Measurements from ENCODE around the gene ZAR1L. TPM values are rescaled to one million over a fixed set of nuclear protein-coding genes. Genes with fewer than 3 reads are reported as not detected.

Gene ZAR1L
- polyA plus RNA-seq, 1 donor from 2014 or later: not detected

DNA sequence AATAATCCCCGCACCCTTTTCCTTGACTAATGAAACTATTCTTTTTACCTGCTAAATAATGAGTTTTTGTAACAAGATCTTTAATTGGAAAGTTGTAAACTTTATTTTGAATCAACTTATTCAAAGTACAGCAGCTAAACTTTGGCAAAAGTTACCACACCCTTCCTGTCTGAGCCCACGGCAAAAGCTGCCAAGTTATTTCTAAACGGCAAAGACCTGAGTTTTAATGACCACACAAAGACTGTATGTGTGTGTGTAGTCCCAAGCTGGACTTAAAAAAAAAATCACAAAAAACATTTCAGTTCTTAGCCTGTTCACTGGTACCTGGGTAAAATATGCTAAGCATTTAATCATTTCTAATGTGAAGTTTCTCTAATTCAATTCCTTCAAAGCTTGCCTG, 60.7 kb downstream of the ZAR1L start:
- Histone ChIP-seq H3K9me3 (ENCODE audit: low read length) (no peaks in the 10 kb centered on the region), H4K20me1 (ENCODE audit: insufficient read depth) (no peaks in the 10 kb centered on the region), H3K4me3 (ENCODE audit: low read length) (no peak overlapping the region), H3K79me2 (replicated peaks; ENCODE audit: insufficient read depth, low read length) (no peaks in the 10 kb centered on the region), H3K4me2 (ENCODE audit: low read length) (no peak overlapping the region), H3K9me2 (ENCODE audit: insufficient read depth, low read length) (no peaks in the 10 kb centered on the region), H3K36me3 (ENCODE audit: insufficient read depth, low read length) (peaks cover 28% of the 10 kb centered on the region), H3K27ac (ENCODE audit: low read length) (no peak overlapping the region), H2AFZ (ENCODE audit: low read depth, low read length) (no peak overlapping the region), H3K9ac (ENCODE audit: low read length) (no peak overlapping the region), H3K27me3 (ENCODE audit: insufficient read depth, low read depth, low read length) (no peaks in the 10 kb centered on the region), H3F3A (ENCODE audit: insufficient read depth, low read length, poor library complexity, severe bottlenecking) (no peaks in the 10 kb centered on the region)
- no peak for TF ChIP-seq RAD21 (conservative IDR thresholded peaks at IDR 0.05)
- TF ChIP-seq, protein P1, sequence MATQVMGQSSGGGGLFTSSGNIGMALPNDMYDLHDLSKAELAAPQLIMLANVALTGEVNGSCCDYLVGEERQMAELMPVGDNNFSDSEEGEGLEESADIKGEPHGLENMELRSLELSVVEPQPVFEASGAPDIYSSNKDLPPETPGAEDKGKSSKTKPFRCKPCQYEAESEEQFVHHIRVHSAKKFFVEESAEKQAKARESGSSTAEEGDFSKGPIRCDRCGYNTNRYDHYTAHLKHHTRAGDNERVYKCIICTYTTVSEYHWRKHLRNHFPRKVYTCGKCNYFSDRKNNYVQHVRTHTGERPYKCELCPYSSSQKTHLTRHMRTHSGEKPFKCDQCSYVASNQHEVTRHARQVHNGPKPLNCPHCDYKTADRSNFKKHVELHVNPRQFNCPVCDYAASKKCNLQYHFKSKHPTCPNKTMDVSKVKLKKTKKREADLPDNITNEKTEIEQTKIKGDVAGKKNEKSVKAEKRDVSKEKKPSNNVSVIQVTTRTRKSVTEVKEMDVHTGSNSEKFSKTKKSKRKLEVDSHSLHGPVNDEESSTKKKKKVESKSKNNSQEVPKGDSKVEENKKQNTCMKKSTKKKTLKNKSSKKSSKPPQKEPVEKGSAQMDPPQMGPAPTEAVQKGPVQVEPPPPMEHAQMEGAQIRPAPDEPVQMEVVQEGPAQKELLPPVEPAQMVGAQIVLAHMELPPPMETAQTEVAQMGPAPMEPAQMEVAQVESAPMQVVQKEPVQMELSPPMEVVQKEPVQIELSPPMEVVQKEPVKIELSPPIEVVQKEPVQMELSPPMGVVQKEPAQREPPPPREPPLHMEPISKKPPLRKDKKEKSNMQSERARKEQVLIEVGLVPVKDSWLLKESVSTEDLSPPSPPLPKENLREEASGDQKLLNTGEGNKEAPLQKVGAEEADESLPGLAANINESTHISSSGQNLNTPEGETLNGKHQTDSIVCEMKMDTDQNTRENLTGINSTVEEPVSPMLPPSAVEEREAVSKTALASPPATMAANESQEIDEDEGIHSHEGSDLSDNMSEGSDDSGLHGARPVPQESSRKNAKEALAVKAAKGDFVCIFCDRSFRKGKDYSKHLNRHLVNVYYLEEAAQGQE (IDR thresholded peaks at IDR 0.05; ENCODE audit: borderline replicate concordance): no peak
- TF ChIP-seq POLR2AphosphoS5 (IDR thresholded peaks at IDR 0.05): no peak
- TF ChIP-seq TAF1 (IDR thresholded peaks at IDR 0.05; ENCODE audit: low read depth): no peak
- TF ChIP-seq MXI1 (conservative IDR thresholded peaks at IDR 0.05; ENCODE audit: poor library complexity, severe bottlenecking): no peak
- TF ChIP-seq EZH2 (IDR thresholded peaks at IDR 0.05; ENCODE audit: borderline replicate concordance, insufficient read depth, low read length, poor library complexity, severe bottlenecking): no peak
- TF ChIP-seq, protein P2, sequence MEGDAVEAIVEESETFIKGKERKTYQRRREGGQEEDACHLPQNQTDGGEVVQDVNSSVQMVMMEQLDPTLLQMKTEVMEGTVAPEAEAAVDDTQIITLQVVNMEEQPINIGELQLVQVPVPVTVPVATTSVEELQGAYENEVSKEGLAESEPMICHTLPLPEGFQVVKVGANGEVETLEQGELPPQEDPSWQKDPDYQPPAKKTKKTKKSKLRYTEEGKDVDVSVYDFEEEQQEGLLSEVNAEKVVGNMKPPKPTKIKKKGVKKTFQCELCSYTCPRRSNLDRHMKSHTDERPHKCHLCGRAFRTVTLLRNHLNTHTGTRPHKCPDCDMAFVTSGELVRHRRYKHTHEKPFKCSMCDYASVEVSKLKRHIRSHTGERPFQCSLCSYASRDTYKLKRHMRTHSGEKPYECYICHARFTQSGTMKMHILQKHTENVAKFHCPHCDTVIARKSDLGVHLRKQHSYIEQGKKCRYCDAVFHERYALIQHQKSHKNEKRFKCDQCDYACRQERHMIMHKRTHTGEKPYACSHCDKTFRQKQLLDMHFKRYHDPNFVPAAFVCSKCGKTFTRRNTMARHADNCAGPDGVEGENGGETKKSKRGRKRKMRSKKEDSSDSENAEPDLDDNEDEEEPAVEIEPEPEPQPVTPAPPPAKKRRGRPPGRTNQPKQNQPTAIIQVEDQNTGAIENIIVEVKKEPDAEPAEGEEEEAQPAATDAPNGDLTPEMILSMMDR (IDR thresholded peaks at IDR 0.05; ENCODE audit: poor library complexity, severe bottlenecking): no peak
- TF ChIP-seq SMC3 (conservative IDR thresholded peaks at IDR 0.05; ENCODE audit: poor library complexity): no peak
- no peak for TF ChIP-seq EP300 (conservative IDR thresholded peaks at IDR 0.05; ENCODE audit: poor library complexity, severe bottlenecking)

DNA sequence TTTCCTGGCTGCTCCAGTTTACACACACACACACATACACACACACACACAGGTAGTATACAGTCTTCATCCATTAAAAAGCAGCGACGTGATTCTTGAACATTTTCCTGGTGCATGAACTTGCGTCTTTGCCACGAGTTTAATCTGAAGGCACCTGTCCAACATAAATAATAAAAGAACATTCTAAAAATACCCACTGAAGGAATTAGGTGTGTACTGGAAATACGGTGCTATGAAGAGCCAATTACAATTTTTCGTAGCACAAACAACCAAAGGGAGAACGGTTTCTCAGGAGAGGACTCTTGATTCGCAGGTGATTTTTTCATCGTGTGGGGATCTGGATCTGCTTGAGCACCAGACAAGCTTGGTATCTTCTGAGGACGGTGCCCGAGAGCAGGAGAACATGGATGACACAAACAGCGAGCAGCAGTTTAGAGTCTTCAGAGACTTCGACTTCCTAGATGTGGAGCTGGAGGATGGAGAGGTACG, 61.2 kb downstream of the ZAR1L start:
- H3K79me2 ChIP-seq (replicated peaks; ENCODE audit: insufficient read depth, low read length): no peaks in the 10 kb centered on the region
- no peak overlapping the region for H3K4me2 ChIP-seq (ENCODE audit: low read length)
- TF ChIP-seq, protein P2 (IDR thresholded peaks at IDR 0.05; ENCODE audit: poor library complexity, severe bottlenecking): no peak
- no peak for TF ChIP-seq TAF1 (IDR thresholded peaks at IDR 0.05; ENCODE audit: low read depth)
- no peak for TF ChIP-seq MXI1 (conservative IDR thresholded peaks at IDR 0.05; ENCODE audit: poor library complexity, severe bottlenecking)
- TF ChIP-seq, protein P1 (IDR thresholded peaks at IDR 0.05; ENCODE audit: borderline replicate concordance): no peak
- TF ChIP-seq EP300 (conservative IDR thresholded peaks at IDR 0.05; ENCODE audit: poor library complexity, severe bottlenecking): no peak
- TF ChIP-seq RAD21 (conservative IDR thresholded peaks at IDR 0.05): no peak
- no peak for TF ChIP-seq EZH2 (IDR thresholded peaks at IDR 0.05; ENCODE audit: borderline replicate concordance, insufficient read depth, low read length, poor library complexity, severe bottlenecking)
- no peak overlapping the region for H3K27ac ChIP-seq (ENCODE audit: low read length)
- H3K27me3 ChIP-seq (ENCODE audit: insufficient read depth, low read depth, low read length): no peaks in the 10 kb centered on the region
- H3K9me2 ChIP-seq (ENCODE audit: insufficient read depth, low read length): no peaks in the 10 kb centered on the region
- no peaks in the 10 kb centered on the region for H4K20me1 ChIP-seq (ENCODE audit: insufficient read depth)
- no peaks in the 10 kb centered on the region for H3F3A ChIP-seq (ENCODE audit: insufficient read depth, low read length, poor library complexity, severe bottlenecking)
- no peak overlapping the region for H2AFZ ChIP-seq (ENCODE audit: low read depth, low read length)
- no peak overlapping the region for H3K9ac ChIP-seq (ENCODE audit: low read length)
- peaks cover 25% of the 10 kb centered on the region for H3K36me3 ChIP-seq (ENCODE audit: insufficient read depth, low read length)
- no peaks in the 10 kb centered on the region for H3K9me3 ChIP-seq (ENCODE audit: low read length)
- H3K4me3 ChIP-seq (ENCODE audit: low read length): no peak overlapping the region

All from neural cell (in vitro differentiated cells).